Sigmoid colon (tissue), 7 donors: ENCODE data around the gene FCN3. TPM values are rescaled to one million over a fixed set of nuclear protein-coding genes. Genes with fewer than 3 reads are reported as not detected.

Source experiments
- DNase-seq: peaks from one replicate; pipeline ENCODE4 v3.0.0-alpha.2; 2019
- H3K27ac ChIP-seq, 4 donors: fragments of 200-600 bp; sonication (generic); one replicate each; pipeline ENCODE4 v1.5.1; 2016 to 2019; ENCODE audit warnings: mild to moderate bottlenecking in 1 of 4
- H3K27me3 ChIP-seq, 3 donors: fragments of 200-600 bp; sonication (generic); one replicate each; pipeline ENCODE4 v1.5.1; 2019; ENCODE audit warnings: mild to moderate bottlenecking in 1 of 3
- H3K36me3 ChIP-seq, 4 donors: fragments of 200-600 bp; sonication (generic); one replicate each; pipeline ENCODE4 v1.5.1; 2016 to 2019
- H3K4me1 ChIP-seq, 4 donors: fragments of 200-600 bp; sonication (generic); one replicate each; pipeline ENCODE4 v1.5.1; 2017 to 2019
- H3K4me3 ChIP-seq, 4 donors: fragments of 200-600 bp; sonication (generic); one replicate each; pipeline ENCODE4 v1.5.1; 2017 to 2019; ENCODE audit warnings: mild to moderate bottlenecking in 2 of 4, moderate library complexity in 1 of 4
- H3K9me3 ChIP-seq, 4 donors: fragments of 200-600 bp in 3 of 4; sonication (generic) in 3 of 4; one replicate each; pipeline versions ENCODE4 v1.5.1 to v1.6.1; 2013 to 2019
- CTCF ChIP-seq, 4 experiments: fragments of 450-650 bp in 3 of 4; fragments of 200-600 bp in 1 of 4; IDR thresholded peaks; one replicate each; pipeline ENCODE4 v1.5.1; 2016 to 2019; ENCODE audit warnings: antibody characterized with exemption in 4 of 4, mild to moderate bottlenecking in 3 of 4, moderate library complexity in 2 of 4
- EP300 ChIP-seq, 4 donors: sonication (generic); formaldehyde crosslinking; IDR thresholded peaks; one replicate each; pipeline ENCODE4 v1.6.1; 2017; ENCODE audit warnings: antibody characterized with exemption in 4 of 4
- POLR2A ChIP-seq, 2 donors: fragments of 450-650 bp; IDR thresholded peaks; one replicate each; pipeline ENCODE4 v1.6.1; 2016; ENCODE audit warnings: antibody characterized with exemption in 2 of 2, mild to moderate bottlenecking in 2 of 2, moderate library complexity in 2 of 2
- POLR2AphosphoS5 ChIP-seq, 4 donors: sonication (generic); formaldehyde crosslinking; IDR thresholded peaks; one replicate each; pipeline ENCODE4 v1.6.1; 2017; ENCODE audit warnings: antibody characterized with exemption in 4 of 4
- WGBS, 2 donors: extraction: QIAGEN DNeasy Blood & Tissue Kit; methylation state at CpG; one replicate each; pipeline ENCODE4 v1.1.7; 2013; 5-methylcytosine and 5-hydroxymethylcytosine counted together
- intact Hi-C: fragments of 100-400 bp; cut with DNase I; formaldehyde crosslinking; loops from one replicate; pipeline ENCODE4 v1.15.1; 2023
- polyA plus RNA-seq, 3 donors: library from polyadenylated mRNA; stranded (reverse); fragments of 200-250 nt; gene quantifications; one replicate each; pipeline ENCODE4 v1.2.3, GENCODE V29; 2013
- total RNA-seq, 4 donors: library from RNA; depleted of rRNA; stranded (reverse); fragments of >200 nt; gene quantifications; one replicate each; pipeline ENCODE4 v1.1.0, GENCODE V29; 2016
- donor health status: healthy with polysubstance abuse.
- donor health status: Bipolar disorder and iron deficiency.
- donor health status: healthy.

Gene FCN3
- total and polyA plus RNA-seq, 7 donors = 0.49 to 4.6 (median 2.5) TPM

- no peak for DNase-seq
- Histone ChIP-seq H3K27ac (no peak overlapping the region), H3K27me3 (no peaks in the 10 kb centered on the region), H3K36me3 (no peaks in the 10 kb centered on the region), H3K9me3 (no peaks in the 10 kb centered on the region), H3K4me3 (no peak overlapping the region), H3K4me1 (peaks cover 0 to 33% (median 20%) of the 10 kb centered on the region in 4 donors)
- WGBS, 2 donors = 92 to 94% methylated on average over 18 of the region's 18 CpGs
- intact Hi-C loops = loop anchor here (2.0 to 10.0 kb wide), 6 partner anchors 27 to 399 kb away; partner anchors contain the start of genes AHDC1, MAP3K6 and TRNP1
- TF ChIP-seq EP300 (IDR thresholded peaks at IDR 0.05) (no peak), CTCF (IDR thresholded peaks at IDR 0.05) (no peak), POLR2A (IDR thresholded peaks at IDR 0.05) (no peak), POLR2AphosphoS5 (IDR thresholded peaks at IDR 0.05) (no peak)
These were observed 19.1 kb upstream of the FCN3 start for GRCh38 chr1:27393641-27394281.

- no peak for DNase-seq
- Histone ChIP-seq H3K27ac (peak overlapping the region; percentile 25 to 78 (median 58)), H3K4me3 (peak overlapping the region; percentile 18 to 53 (median 46)), H3K9me3 (no peaks in the 10 kb centered on the region), H3K4me1 (peaks cover 0 to 28% (median 20%) of the 10 kb centered on the region in 4 donors), H3K27me3 (no peaks in the 10 kb centered on the region), H3K36me3 (no peaks in the 10 kb centered on the region)
- 30 to 37% methylated on average over 30 of the region's 30 CpGs for WGBS, 2 donors
- TF ChIP-seq POLR2A (IDR thresholded peaks at IDR 0.05) = no peak
- no peak for TF ChIP-seq POLR2AphosphoS5 (IDR thresholded peaks at IDR 0.05)
- TF ChIP-seq CTCF (IDR thresholded peaks at IDR 0.05) = no peak
- no peak for TF ChIP-seq EP300 (IDR thresholded peaks at IDR 0.05)
- intact Hi-C loops = loop anchor here (2.0 to 10.0 kb wide), 6 partner anchors 26 to 398 kb away; partner anchors contain the start of genes AHDC1, MAP3K6 and TRNP1
These were observed 18.4 kb upstream of the FCN3 start for GRCh38 chr1:27392778-27393635.

GRCh38 chr1:27392096-27392777, 17.6 kb upstream of the FCN3 start, which contains the start of gene GPR3:
GPR3 (plus strand) TSS chr1:27392622; CDS start chr1:27393799, 1,177 bp downstream.
- H3K27me3 ChIP-seq = no peaks in the 10 kb centered on the region
- peak; percentile 96 for DNase-seq
- no peaks in the 10 kb centered on the region for H3K36me3 ChIP-seq
- H3K9me3 ChIP-seq = no peaks in the 10 kb centered on the region
- H3K4me1 ChIP-seq = peaks cover 0 to 28% (median 20%) of the 10 kb centered on the region in 4 donors
- H3K4me3 ChIP-seq = peak within 1 kb of the TSS; percentile 18 to 53 (median 46)
- H3K27ac ChIP-seq = peak within 1 kb of the TSS; percentile 38 to 78 (median 58)
- TF ChIP-seq EP300 (IDR thresholded peaks at IDR 0.05) (no peak), CTCF (IDR thresholded peaks at IDR 0.05) (peak; percentile 30 to 53 (median 44)), POLR2AphosphoS5 (IDR thresholded peaks at IDR 0.05) (peak in 3 of 4 donors; percentile 27 to 74 (median 48)), POLR2A (IDR thresholded peaks at IDR 0.05) (no peak)
- intact Hi-C loops = loop anchor here (2.0 to 10.0 kb wide), 6 partner anchors 25 to 397 kb away; partner anchors contain the start of genes AHDC1, MAP3K6 and TRNP1
- whole genome bisulfite sequencing, 2 donors = 1 to 2% methylated on average over 69 of the region's 69 CpGs

- TF ChIP-seq CTCF (IDR thresholded peaks at IDR 0.05) = no peak
- peak in 1 of 4 donors; percentile 60 for TF ChIP-seq POLR2AphosphoS5 (IDR thresholded peaks at IDR 0.05)
- H3K9me3 ChIP-seq = no peaks in the 10 kb centered on the region
- no peaks in the 10 kb centered on the region for H3K36me3 ChIP-seq
- peak overlapping the region; percentile 24 to 78 (median 35) for H3K27ac ChIP-seq
- WGBS, 2 donors = 6 to 13% methylated on average over 13 of the region's 13 CpGs
- intact Hi-C loops = loop anchor here (2.0 to 10.0 kb wide), 6 partner anchors 25 to 397 kb away; partner anchors contain the start of genes AHDC1, MAP3K6 and TRNP1
- peak overlapping the region in 3 of 4 donors; percentile 41 to 53 (median 52) for H3K4me3 ChIP-seq
- H3K27me3 ChIP-seq = no peaks in the 10 kb centered on the region
- DNase-seq = peak; percentile 88
- H3K4me1 ChIP-seq = peaks cover 0 to 28% (median 20%) of the 10 kb centered on the region in 4 donors
These were observed 17.0 kb upstream of the FCN3 start for GRCh38 chr1:27391511-27392095.
